Naive thymus-derived CD8-positive, alpha-beta T cell (primary cell): ENCODE measurements around the gene BACE1-AS. TPM values are rescaled to one million over a fixed set of nuclear protein-coding genes. Genes with fewer than 3 reads are reported as not detected.
A peak's percentile ranks its signal among the peaks of the same experiment; 100 is the strongest.

ENCODE experiments used
- ATAC-seq, 2 donors: fragments of 150-1000 bp; cut with Tn5 transposase in 1 of 2; sonication (Bioruptor Pico), chemical (Tn5 transposase) in 1 of 2; 1 replicate in 1 of 2; 2 replicates in 1 of 2; pipeline ENCODE4 v1.10.0; 2021; ENCODE audit warnings: mild to moderate bottlenecking in 2 of 2, moderate library complexity in 2 of 2
- POLR2A ChIA-PET: fragments of 350-600 bp; sonication (Branson Sonifier 250); formaldehyde crosslinking; loops from one replicate; lab custom pipeline; 2021; ENCODE audit warnings: antibody characterized with exemption; lab: Charles Lee
- DNase-seq, 10 donors: peaks; one replicate each; pipeline versions ENCODE4 v3.0.0 to v3.0.0-alpha.2; 2020 to 2022
- H3K27ac Mint-ChIP-seq, 10 donors: one replicate each; pipeline ENCODE4 v1.8.0; 2020 to 2022; ENCODE audit warnings: mild to moderate bottlenecking in 10 of 10, mixed read lengths in 10 of 10, moderate library complexity in 4 of 10, inconsistent platforms in 1 of 10
- H3K27me3 Mint-ChIP-seq, 5 donors: one replicate each; pipeline ENCODE4 v1.8.0; 2021 to 2022; ENCODE audit warnings: mixed read lengths in 5 of 5
- H3K36me3 Mint-ChIP-seq, 3 donors: one replicate each; pipeline ENCODE4 v1.8.0; 2020 to 2022; ENCODE audit warnings: mixed read lengths in 3 of 3, mild to moderate bottlenecking in 2 of 3, inconsistent platforms in 1 of 3
- H3K4me1 Mint-ChIP-seq, 4 donors: one replicate each; pipeline ENCODE4 v1.8.0; 2021 to 2022; ENCODE audit warnings: mixed read lengths in 4 of 4
- H3K4me3 Mint-ChIP-seq, 10 donors: one replicate each; pipeline ENCODE4 v1.8.0; 2020 to 2022; ENCODE audit warnings: mild to moderate bottlenecking in 10 of 10, mixed read lengths in 10 of 10, moderate library complexity in 6 of 10, inconsistent platforms in 1 of 10
- H3K9me3 Mint-ChIP-seq, 9 donors: one replicate each; pipeline ENCODE4 v1.8.0; 2020 to 2022; ENCODE audit warnings: mixed read lengths in 9 of 9, mild to moderate bottlenecking in 3 of 9, inconsistent platforms in 1 of 9, moderate library complexity in 1 of 9
- polyA plus RNA-seq, 3 donors: library from polyadenylated mRNA; unstranded; fragments of 300-500 nt; fragmentation: Illumina TruSeq; gene quantifications; one replicate each; pipeline ENCODE4 v1.2.3, GENCODE V29; 2021
- total RNA-seq, 8 experiments: library from RNA in 2 of 8; stranded (reverse) in 2 of 8; gene quantifications; one replicate each; pipeline ENCODE4 v1.2.3 and lab custom pipeline; 2021 to 2026

The BACE1-AS gene
- total and polyA plus RNA-seq, 5 experiments from 2014 or later, result 0.19 to 11.6 (median 0.82) TPM

- Mint-ChIP-seq H3K27ac (peak overlapping the region in 1 of 10 donors; percentile 29), H3K4me3 (no peak overlapping the region), H3K9me3 (peaks cover 0 to 1% (median 0%) of the 10 kb centered on the region in 9 donors), H3K36me3 (peaks cover 0 to 9% (median 0%) of the 10 kb centered on the region in 3 donors), H3K4me1 (peaks cover 0 to 1% (median 0%) of the 10 kb centered on the region in 4 donors), H3K27me3 (no peaks in the 10 kb centered on the region)
- DNase-seq (no peak), ATAC-seq (no peak)
- POLR2A ChIA-PET, result no interaction called here
Observed at GRCh38 chr11:117296881-117297280, 5.7 kb downstream of the BACE1-AS start.

DNA sequence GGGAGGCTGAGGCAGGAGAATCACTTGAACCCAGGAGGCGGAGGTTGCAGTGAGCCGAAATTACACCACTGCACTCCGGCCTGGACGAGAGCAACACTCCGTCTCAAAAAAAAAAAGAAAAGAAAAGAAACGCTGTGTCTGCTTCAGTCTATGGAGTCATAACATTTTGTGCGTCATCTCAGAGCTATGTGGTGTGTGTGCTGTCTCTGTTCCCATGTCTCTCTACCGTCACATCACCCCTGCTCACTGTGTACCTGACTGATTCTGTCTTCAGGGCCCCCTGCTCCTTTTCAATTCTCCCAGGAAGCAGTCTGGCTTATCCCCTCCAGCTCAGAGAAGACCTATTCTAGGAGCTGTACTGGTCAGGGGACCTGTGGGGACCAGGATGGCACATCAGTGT, 7.0 kb downstream of the BACE1-AS start:
- peaks cover 0 to 1% (median 0%) of the 10 kb centered on the region in 9 donors for H3K9me3 Mint-ChIP-seq
- ATAC-seq (no peak), DNase-seq (no peak)
- peaks cover 0 to 1% (median 0%) of the 10 kb centered on the region in 4 donors for H3K4me1 Mint-ChIP-seq
- POLR2A ChIA-PET, result no interaction called here
- H3K27ac Mint-ChIP-seq, result peak overlapping the region in 2 of 10 donors; percentile 14 to 43
- H3K36me3 Mint-ChIP-seq, result peaks cover 0 to 9% (median 0%) of the 10 kb centered on the region in 3 donors
- H3K4me3 Mint-ChIP-seq, result no peak overlapping the region
- H3K27me3 Mint-ChIP-seq, result peaks cover 0 to 1% (median 0%) of the 10 kb centered on the region in 5 donors

DNA sequence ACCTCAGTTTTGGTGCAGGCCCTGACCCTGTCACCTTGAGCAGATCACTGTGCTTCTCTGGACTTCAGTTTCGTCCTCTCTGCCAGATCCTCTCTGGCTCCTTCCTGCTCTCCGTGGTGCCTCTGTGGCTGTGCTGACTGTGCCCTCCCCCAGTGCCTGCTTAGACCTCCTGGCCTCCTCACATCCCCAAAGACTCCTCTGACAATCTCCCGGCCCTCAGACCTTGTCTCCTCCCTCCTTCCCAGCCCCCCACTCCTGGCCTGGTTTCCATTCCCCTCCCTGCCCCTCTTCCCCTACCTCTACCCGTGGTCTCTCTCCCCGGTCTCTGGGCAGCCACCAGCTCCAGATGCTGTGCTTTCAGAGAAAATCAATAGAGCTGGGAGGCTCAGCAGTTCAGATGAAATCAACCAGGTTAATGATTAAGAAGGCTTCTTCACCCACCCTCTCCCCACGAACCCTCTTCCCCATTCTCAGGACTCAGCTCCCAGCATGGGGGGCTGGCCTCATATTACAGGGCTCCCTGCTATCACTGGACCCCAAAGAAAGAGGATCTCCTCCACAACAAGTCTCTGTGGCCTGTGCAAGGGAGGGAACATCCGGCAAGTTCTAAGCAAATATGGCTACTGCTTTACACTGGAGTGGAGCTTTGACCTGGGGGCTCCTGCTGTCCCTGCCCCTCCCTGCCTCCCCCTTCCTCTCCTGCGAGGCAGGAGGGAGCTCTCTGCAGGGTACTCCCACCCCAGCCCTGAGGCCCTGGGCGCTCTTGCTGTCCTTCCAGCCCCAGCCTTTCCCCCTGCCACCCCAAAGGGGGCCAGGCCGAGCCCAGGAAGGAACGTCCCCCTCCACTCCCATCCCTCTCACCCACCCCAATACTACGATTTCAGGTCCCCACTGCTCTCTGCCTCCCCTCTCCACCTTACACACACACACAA, 8.5 kb downstream of the BACE1-AS start:
- Mint-ChIP-seq H3K36me3 (peaks cover 0 to 7% (median 0%) of the 10 kb centered on the region in 3 donors), H3K27ac (peak overlapping the region in 2 of 10 donors; percentile 74 to 88), H3K9me3 (peaks cover 0 to 1% (median 0%) of the 10 kb centered on the region in 9 donors), H3K4me1 (peaks cover 0 to 1% (median 0%) of the 10 kb centered on the region in 4 donors), H3K4me3 (no peak overlapping the region), H3K27me3 (peaks cover 0 to 1% (median 0%) of the 10 kb centered on the region in 5 donors)
- ATAC-seq, result no peak
- POLR2A ChIA-PET, result no interaction called here
- DNase-seq, result no peak

DNA sequence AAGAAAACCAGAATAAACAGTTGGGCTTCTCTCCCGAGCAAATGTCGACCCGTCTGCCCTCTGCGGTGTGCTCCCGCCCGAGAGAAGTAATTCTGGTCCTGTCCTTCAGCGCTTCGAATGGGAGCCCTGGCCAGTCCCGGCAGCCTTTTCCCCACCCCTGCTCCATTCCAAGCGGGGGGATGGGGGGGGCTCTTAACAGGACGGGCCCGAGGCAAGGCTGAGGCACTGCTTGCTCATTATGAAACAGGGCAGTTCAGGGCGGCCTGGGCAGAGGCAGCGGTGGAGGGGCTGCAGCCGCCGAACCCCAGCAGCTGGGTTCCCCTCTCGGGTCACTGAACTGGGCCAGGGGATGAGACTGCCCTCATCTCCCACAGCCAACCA, 9.1 kb downstream of the BACE1-AS start:
- Mint-ChIP-seq H3K4me1 (peaks cover 0 to 1% (median 0%) of the 10 kb centered on the region in 4 donors), H3K4me3 (no peak overlapping the region), H3K27me3 (peaks cover 0 to 1% (median 0%) of the 10 kb centered on the region in 5 donors), H3K9me3 (peaks cover 0 to 1% (median 0%) of the 10 kb centered on the region in 9 donors), H3K36me3 (peaks cover 0 to 2% (median 0%) of the 10 kb centered on the region in 3 donors), H3K27ac (no peak overlapping the region)
- ATAC-seq, result no peak
- DNase-seq, result no peak
- POLR2A ChIA-PET, result no interaction called here

DNA sequence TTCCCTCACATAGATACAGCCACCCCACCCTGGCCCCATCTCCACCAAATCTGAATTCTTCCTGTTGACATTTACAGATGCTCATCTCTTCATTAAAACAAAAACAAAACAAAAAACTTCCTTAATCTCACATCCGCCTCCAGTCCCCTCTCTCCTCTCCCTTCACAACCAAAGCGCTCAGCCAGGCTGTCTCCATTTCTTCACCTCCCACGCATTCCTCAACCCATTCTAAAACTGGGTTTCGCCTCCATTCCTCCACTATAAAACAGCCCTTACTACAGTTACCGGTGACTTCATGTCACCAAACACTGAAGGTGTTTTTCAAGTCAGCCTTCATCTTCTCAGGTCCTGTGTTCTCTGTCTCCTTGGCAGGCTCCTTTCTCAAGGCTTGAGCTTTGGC, 9.6 kb downstream of the BACE1-AS start:
- Mint-ChIP-seq H3K9me3 (peaks cover 0 to 1% (median 0%) of the 10 kb centered on the region in 9 donors), H3K4me1 (peaks cover 0 to 1% (median 0%) of the 10 kb centered on the region in 4 donors), H3K27me3 (peaks cover 0 to 1% (median 0%) of the 10 kb centered on the region in 5 donors), H3K27ac (peak overlapping the region in 1 of 10 donors; percentile 6), H3K36me3 (no peaks in the 10 kb centered on the region), H3K4me3 (no peak overlapping the region)
- POLR2A ChIA-PET, result no interaction called here
- ATAC-seq (no peak), DNase-seq (no peak)

DNA sequence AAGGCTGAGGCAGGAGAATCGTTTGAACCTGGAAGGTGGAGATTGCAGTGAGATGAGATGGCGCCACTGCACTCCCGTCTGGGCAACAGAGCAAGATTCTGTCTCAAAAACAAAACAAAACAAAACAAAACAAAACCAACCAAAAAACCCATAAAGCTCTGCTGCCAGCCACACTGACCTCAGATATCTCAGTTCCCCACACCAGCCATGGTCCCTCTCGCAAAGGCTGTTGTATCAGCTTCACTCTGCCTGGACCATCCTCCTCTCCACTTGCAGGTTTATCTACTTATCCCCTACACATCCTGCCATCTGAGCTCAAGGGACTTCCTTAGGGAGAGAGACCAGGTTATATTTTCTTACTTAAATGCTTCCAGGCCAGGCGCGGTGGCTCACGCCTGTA, 11.1 kb downstream of the BACE1-AS start:
- DNase-seq (no peak), ATAC-seq (no peak)
- POLR2A ChIA-PET, result no interaction called here
- Mint-ChIP-seq H3K4me3 (no peak overlapping the region), H3K4me1 (no peaks in the 10 kb centered on the region), H3K36me3 (no peaks in the 10 kb centered on the region), H3K9me3 (peaks cover 0 to 1% (median 0%) of the 10 kb centered on the region in 9 donors), H3K27ac (peak overlapping the region in 1 of 10 donors; percentile 68), H3K27me3 (peaks cover 0 to 4% (median 0%) of the 10 kb centered on the region in 5 donors)

GRCh38 chr11:117303101-117303500, 12.0 kb downstream of the BACE1-AS start:
- peaks cover 0 to 7% (median under 1%) of the 10 kb centered on the region in 5 donors for H3K27me3 Mint-ChIP-seq
- ATAC-seq (no peak), DNase-seq (no peak)
- no peaks in the 10 kb centered on the region for H3K4me1 Mint-ChIP-seq
- no peaks in the 10 kb centered on the region for H3K36me3 Mint-ChIP-seq
- peaks cover 0 to 1% (median 0%) of the 10 kb centered on the region in 9 donors for H3K9me3 Mint-ChIP-seq
- POLR2A ChIA-PET, result interaction anchor here (1.0 kb wide), 1 partner anchor 12 kb away, joined by 3 read pairs; no protein-coding TSS in a partner anchor
- no peak overlapping the region for H3K27ac Mint-ChIP-seq
- H3K4me3 Mint-ChIP-seq, result no peak overlapping the region

DNA sequence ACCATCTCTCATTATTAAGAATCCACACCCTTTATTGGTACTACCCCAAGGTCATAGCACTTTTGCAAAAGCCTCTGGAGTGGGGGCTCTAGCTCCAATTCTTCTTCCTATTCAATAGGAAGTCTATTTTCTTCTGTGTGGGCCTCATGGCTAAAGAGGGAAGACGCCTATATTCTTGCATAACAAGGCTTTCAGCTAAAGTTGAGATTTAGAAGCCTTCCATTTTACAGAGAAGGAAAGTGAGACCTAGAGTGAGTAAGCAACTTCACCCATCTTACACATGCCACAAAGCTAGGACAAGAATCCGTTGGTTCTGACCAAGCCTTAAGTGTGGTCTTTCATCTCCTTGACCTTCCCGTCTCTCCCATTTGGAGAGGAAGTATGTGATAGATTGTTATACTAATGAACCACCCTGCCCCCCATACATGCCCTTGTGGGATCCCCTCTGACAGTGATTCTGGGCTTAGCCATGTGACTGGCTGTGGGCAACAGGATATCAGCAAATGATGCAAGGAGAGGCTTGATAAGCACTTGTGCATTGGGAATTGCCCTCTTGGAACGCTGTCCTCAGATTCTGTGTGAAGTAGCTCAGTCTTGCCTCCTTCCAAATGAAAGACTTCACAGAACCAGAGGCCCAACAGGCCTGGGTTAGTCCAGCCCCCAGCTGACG, 12.6 kb downstream of the BACE1-AS start:
- H3K4me1 Mint-ChIP-seq, result peaks cover 0 to 2% (median 0%) of the 10 kb centered on the region in 4 donors
- no peak overlapping the region for H3K27ac Mint-ChIP-seq
- DNase-seq, result no peak
- peaks cover 1 to 9% (median 3%) of the 10 kb centered on the region in 5 donors for H3K27me3 Mint-ChIP-seq
- H3K9me3 Mint-ChIP-seq, result peaks cover 0 to 1% (median 0%) of the 10 kb centered on the region in 9 donors
- H3K4me3 Mint-ChIP-seq, result no peak overlapping the region
- no peaks in the 10 kb centered on the region for H3K36me3 Mint-ChIP-seq
- ATAC-seq, result no peak
- POLR2A ChIA-PET, result interaction anchor here (1.0 kb wide), 1 partner anchor 12 kb away, joined by 3 read pairs; no protein-coding TSS in a partner anchor

- peaks cover 0 to 2% (median 0%) of the 10 kb centered on the region in 4 donors for H3K4me1 Mint-ChIP-seq
- H3K27ac Mint-ChIP-seq, result no peak overlapping the region
- POLR2A ChIA-PET, result no interaction called here
- peaks cover 0 to under 1% (median 0%) of the 10 kb centered on the region in 9 donors for H3K9me3 Mint-ChIP-seq
- no peak overlapping the region for H3K4me3 Mint-ChIP-seq
- H3K36me3 Mint-ChIP-seq, result no peaks in the 10 kb centered on the region
- H3K27me3 Mint-ChIP-seq, result peaks cover 5 to 13% (median 7%) of the 10 kb centered on the region in 5 donors
- no peak for ATAC-seq
- no peak for DNase-seq
Observed at GRCh38 chr11:117305145-117305544, 14.0 kb downstream of the BACE1-AS start.

DNA sequence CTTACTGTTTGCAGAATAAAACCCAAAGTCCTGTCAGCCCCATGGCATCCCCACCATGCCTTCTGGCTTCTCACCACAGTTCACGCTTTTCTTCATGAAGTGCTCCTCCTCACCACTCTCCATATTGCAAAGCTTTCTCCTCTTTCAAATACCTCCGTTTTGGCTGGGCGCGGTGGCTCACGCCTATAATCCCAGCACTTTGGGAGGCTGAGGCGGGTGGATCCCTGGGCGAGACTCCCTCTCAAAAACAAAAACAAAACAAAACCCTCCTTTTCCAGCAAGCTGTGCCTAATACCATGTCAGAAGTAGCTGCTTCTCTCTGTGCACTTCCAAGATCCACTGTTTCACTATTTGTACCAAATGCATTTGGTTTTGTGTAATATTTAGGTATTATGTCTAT, 18.2 kb downstream of the BACE1-AS start:
- POLR2A ChIA-PET, result no interaction called here
- H3K36me3 Mint-ChIP-seq, result no peaks in the 10 kb centered on the region
- no peaks in the 10 kb centered on the region for H3K9me3 Mint-ChIP-seq
- H3K27me3 Mint-ChIP-seq, result peaks cover 11 to 30% (median 19%) of the 10 kb centered on the region in 5 donors
- H3K4me3 Mint-ChIP-seq, result no peak overlapping the region
- no peak for DNase-seq
- peaks cover 0 to 4% (median 1%) of the 10 kb centered on the region in 4 donors for H3K4me1 Mint-ChIP-seq
- H3K27ac Mint-ChIP-seq, result peak overlapping the region in 1 of 10 donors; percentile 3
- ATAC-seq, result no peak

- POLR2A ChIA-PET, result no interaction called here
- Mint-ChIP-seq H3K27ac (peak overlapping the region in 1 of 10 donors; percentile 60), H3K9me3 (no peaks in the 10 kb centered on the region), H3K4me1 (peaks cover 7 to 20% (median 11%) of the 10 kb centered on the region in 4 donors), H3K36me3 (no peaks in the 10 kb centered on the region), H3K27me3 (peaks cover 22 to 60% (median 35%) of the 10 kb centered on the region in 5 donors), H3K4me3 (peak overlapping the region in 1 of 10 donors; percentile 7)
- no peak for DNase-seq
- no peak for ATAC-seq
Observed at GRCh38 chr11:117313091-117313490, 21.9 kb downstream of the BACE1-AS start.
